IMR-90 (cell line): ENCODE results near the gene FER1L5. TPM values are rescaled to one million over a fixed set of nuclear protein-coding genes. Genes with fewer than 3 reads are reported as not detected.

ENCODE experiments used
- ATAC-seq: fragments of 200-7000 bp; cut with Tn5 transposase; 2 replicates; pipeline ENCODE4 v1.9.1; 2020; ENCODE audit warnings: low read depth, mild to moderate bottlenecking, moderate library complexity
- BruUV-seq: library from RNA; stranded (reverse); fragments of 400-500 nt; replicated peaks from 2 replicates; lab custom pipeline; 2021; lab: Mats Ljungman, UMichigan
- CTCF ChIA-PET: fragments of 300-600 bp; formaldehyde crosslinking; extraction: SDS; loops from one replicate; lab custom pipeline; 2021; ENCODE audit warnings: antibody characterized with exemption; lab: Yijun Ruan, JAX
- POLR2A ChIA-PET: fragments of 300-600 bp; sonication (Branson Sonifier 250); formaldehyde crosslinking; loops from one replicate; lab custom pipeline; 2022; ENCODE audit warnings: antibody characterized with exemption; ENCODE audit not compliant: unreplicated experiment; lab: Charles Lee
- DNase-seq: peaks from one replicate; pipeline ENCODE4 v3.0.0; 2013
- H2AFZ ChIP-seq: replicated peaks from 2 replicates; pipeline ENCODE3; 2013; ENCODE audit warnings: low read length, mild to moderate bottlenecking; ENCODE audit not compliant: poor library complexity
- H2AK5ac ChIP-seq: 2 replicates; pipeline ENCODE4 v1.6.1; 2013; ENCODE audit warnings: low read depth, low read length, inconsistent platforms
- H2AK9ac ChIP-seq: replicated peaks from 2 replicates; pipeline ENCODE3; 2013; ENCODE audit warnings: mild to moderate bottlenecking, low read depth, low read length, moderate library complexity; ENCODE audit not compliant: poor library complexity
- H2BK120ac ChIP-seq: 2 replicates; pipeline ENCODE4 v1.6.1; 2013; ENCODE audit warnings: low read depth, low read length, inconsistent platforms
- H2BK15ac ChIP-seq: 3 replicates; pipeline ENCODE4 v1.6.1; 2013; ENCODE audit warnings: low read depth, low read length, inconsistent platforms
- H2BK20ac ChIP-seq: 2 replicates; pipeline ENCODE4 v1.6.1; 2013; ENCODE audit warnings: low read depth, mild to moderate bottlenecking, inconsistent platforms, low read length, moderate library complexity
- H2BK5ac ChIP-seq: 2 replicates; pipeline ENCODE4 v1.6.1; 2013; ENCODE audit warnings: mild to moderate bottlenecking, low read depth, low read length, inconsistent platforms; ENCODE audit not compliant: poor library complexity, severe bottlenecking
- H3K14ac ChIP-seq: replicated peaks from 2 replicates; pipeline ENCODE4 v1.6.1; 2013; ENCODE audit warnings: low read depth, low read length, inconsistent platforms
- H3K18ac ChIP-seq: 2 replicates; pipeline ENCODE4 v1.6.1; 2013; ENCODE audit warnings: low read depth, low read length, control low read depth
- H3K23ac ChIP-seq: 2 replicates; pipeline ENCODE4 v1.6.1; 2013; ENCODE audit warnings: low read depth, low read length, inconsistent platforms
- H3K27ac ChIP-seq: 2 replicates; pipeline ENCODE4 v1.5.1; 2013; ENCODE audit warnings: mild to moderate bottlenecking, control low read depth, low read length; ENCODE audit not compliant: insufficient read depth
- H3K27me3 ChIP-seq: 2 replicates; pipeline ENCODE4 v1.6.1; 2013; ENCODE audit warnings: low read length; ENCODE audit not compliant: control insufficient read depth, insufficient read depth
- H3K36me3 ChIP-seq: 2 replicates; pipeline ENCODE4 v1.6.1; 2013; ENCODE audit warnings: low read length, mixed read lengths; ENCODE audit not compliant: control insufficient read depth, insufficient read depth
- H3K4ac ChIP-seq: 2 replicates; pipeline ENCODE4 v1.6.1; 2013; ENCODE audit warnings: low read depth, low read length, inconsistent platforms
- H3K4me1 ChIP-seq: 2 replicates; pipeline ENCODE4 v1.6.1; 2013; ENCODE audit warnings: low read length, mixed read lengths; ENCODE audit not compliant: control insufficient read depth, insufficient read depth
- H3K4me2 ChIP-seq: 2 replicates; pipeline ENCODE4 v1.6.1; 2013; ENCODE audit warnings: low read depth, mild to moderate bottlenecking, control low read depth, low read length, moderate library complexity
- H3K4me3 ChIP-seq: 2 replicates; pipeline ENCODE4 v1.5.1; 2013; ENCODE audit warnings: low read depth, mild to moderate bottlenecking, control low read depth, low read length, moderate library complexity; ENCODE audit not compliant: insufficient read depth
- H3K56ac ChIP-seq: 2 replicates; pipeline ENCODE4 v1.6.1; 2013; ENCODE audit warnings: low read length, inconsistent platforms; ENCODE audit not compliant: insufficient read depth; ENCODE audit errors: extremely low read depth
- H3K79me1 ChIP-seq, 2 experiments: 2 replicates each; pipeline ENCODE4 v1.6.1; 2013; ENCODE audit warnings: low read length in 2 of 2, inconsistent platforms in 1 of 2, low read depth in 1 of 2
- H3K9ac ChIP-seq: 2 replicates; pipeline ENCODE4 v1.6.1; 2013; ENCODE audit warnings: low read depth, low read length, control low read depth
- H3K9me1 ChIP-seq: 2 replicates; pipeline ENCODE4 v1.6.1; 2013; ENCODE audit warnings: low read length, inconsistent platforms; ENCODE audit not compliant: insufficient read depth
- H3K9me3 ChIP-seq: 2 replicates; pipeline ENCODE4 v1.6.1; 2013; ENCODE audit warnings: low read length; ENCODE audit not compliant: control insufficient read depth, insufficient read depth
- H4K20me1 ChIP-seq: 2 replicates; pipeline ENCODE4 v1.6.1; 2013; ENCODE audit warnings: low read length, inconsistent platforms; ENCODE audit not compliant: insufficient read depth
- H4K5ac ChIP-seq: 2 replicates; pipeline ENCODE4 v1.6.1; 2013; ENCODE audit warnings: mild to moderate bottlenecking, low read depth, low read length, control low read depth
- H4K8ac ChIP-seq, 2 experiments: 2 replicates each; pipeline ENCODE4 v1.6.1; 2013; ENCODE audit warnings: low read depth in 2 of 2, low read length in 2 of 2, control low read depth in 1 of 2, inconsistent platforms in 1 of 2
- H4K91ac ChIP-seq: 2 replicates; pipeline ENCODE4 v1.6.1; 2013; ENCODE audit warnings: low read depth, low read length, inconsistent platforms; ENCODE audit not compliant: insufficient read depth
- BHLHE40 ChIP-seq: fragments of 150-350 bp; IDR thresholded peaks from 2 replicates; pipeline ENCODE4 v1.6.1; 2016; ENCODE audit warnings: mild to moderate bottlenecking, low read depth, low read length
- CEBPB ChIP-seq: IDR thresholded peaks from 2 replicates; pipeline ENCODE4 v1.6.1; 2012; ENCODE audit warnings: low read depth, low read length, improper control_type of control experiment
- CHD1 ChIP-seq: IDR thresholded peaks from 2 replicates; pipeline ENCODE4 v1.6.1; 2012; ENCODE audit warnings: low read depth, low read length, improper control_type of control experiment
- MAZ ChIP-seq: IDR thresholded peaks from 2 replicates; pipeline ENCODE4 v1.6.1; 2012; ENCODE audit warnings: low read depth, mild to moderate bottlenecking, low read length, improper control_type of control experiment, moderate library complexity, borderline replicate concordance
- MXI1 ChIP-seq: IDR thresholded peaks from 2 replicates; pipeline ENCODE4 v1.6.1; 2012; ENCODE audit warnings: low read depth, mild to moderate bottlenecking, low read length, moderate library complexity, borderline replicate concordance
- POLR2A ChIP-seq: IDR thresholded peaks from 2 replicates; pipeline ENCODE4 v1.6.1; 2012; ENCODE audit warnings: mild to moderate bottlenecking, low read depth, low read length
- WGBS, 2 experiments: methylation state at CpG; one replicate each; pipeline versions ENCODE4 v1.1.5 to v1.1.7; 2013; ENCODE audit warnings: missing lambda C conversion rate in 2 of 2; ENCODE audit not compliant: insufficient read length in 1 of 2; ENCODE audit errors: extremely low coverage in 2 of 2; 5-methylcytosine and 5-hydroxymethylcytosine counted together
- dilution Hi-C: fragments of 300-500 bp; cut with HindIII; formaldehyde crosslinking; loops from one replicate; pipeline ENCODE4 v1.14.3; 2018; ENCODE audit warnings: low sequenced_read_pairs; ENCODE audit not compliant: unreplicated experiment
- in situ Hi-C: fragments of 300-500 bp; cut with MboI; formaldehyde crosslinking; loops from 3 replicates; pipeline ENCODE4 v1.14.3; 2019; ENCODE audit warnings: low sequenced_read_pairs, inconsistent platforms, mixed read lengths
- intact Hi-C: fragments of 100-400 bp; cut with micrococcal nuclease; formaldehyde crosslinking; loops from 2 replicates; pipeline ENCODE4 v1.10.0; 2022
- polyA plus RNA-seq, 3 experiments: library from polyadenylated mRNA; depleted of rRNA; stranded (reverse); fragments of >200 nt; gene quantifications; 2 replicates each; pipeline ENCODE4 v1.2.3, GENCODE V29; 2012; ENCODE audit warnings: low replicate concordance in 1 of 3
- total RNA-seq: library from RNA; depleted of rRNA; stranded (reverse); fragments of >200 nt; gene quantifications from 2 replicates; pipeline ENCODE4 v1.2.3, GENCODE V29; 2012
- TF ChIP-seq, protein P1 (sequence below): fragments of 150-350 bp; IDR thresholded peaks from 2 replicates; pipeline ENCODE4 v1.6.1; 2017; ENCODE audit warnings: mild to moderate bottlenecking, antibody characterized with exemption, low read length, low read depth

Gene FER1L5
- total and polyA plus RNA-seq, 2 of the 4 experiments (the other 2 are of a cell fraction), result 0.15 to 0.36 TPM

DNA sequence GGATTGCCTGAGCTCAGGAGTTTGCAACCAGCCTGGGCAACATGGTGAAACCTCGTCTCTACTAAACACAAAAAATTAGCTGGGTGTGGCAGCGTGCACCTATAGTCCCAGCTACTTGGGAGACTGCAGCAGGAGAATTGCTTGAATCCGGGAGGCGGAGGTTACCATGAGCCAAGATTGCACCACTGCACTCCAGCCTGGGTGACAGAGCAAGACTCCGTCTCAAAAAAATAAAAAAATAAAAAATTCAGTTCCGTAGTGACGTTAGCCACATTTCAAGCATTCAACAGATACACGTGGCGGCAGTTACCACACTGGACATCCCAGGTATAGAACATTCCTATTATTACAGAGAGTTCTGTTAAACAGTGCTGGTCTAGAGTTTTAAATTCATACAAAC, 8.9 kb upstream of the FER1L5 start:
- Histone ChIP-seq H2AFZ (no peak overlapping the region), H3K36me3 (peaks cover 12% of the 10 kb centered on the region), H3K9ac (no peak overlapping the region), H4K20me1 (peaks cover 15% of the 10 kb centered on the region; the same call in 1 of the 2 replicates), H4K5ac (no peak overlapping the region), H3K4me2 (no peak overlapping the region), H2AK9ac (no peak overlapping the region), H3K4me1 (peaks cover 10% of the 10 kb centered on the region), H2BK15ac (no peak overlapping the region), H3K18ac (no peak overlapping the region), H2BK20ac (no peak overlapping the region), H3K9me1 (peaks cover 12% of the 10 kb centered on the region), H3K56ac (no peak overlapping the region), H4K91ac (no peak overlapping the region), H3K4ac (no peak overlapping the region), H3K27me3 (no peaks in the 10 kb centered on the region), H2BK120ac (no peak overlapping the region), H4K8ac (no peak overlapping the region), H2AK5ac (no peak overlapping the region), H3K27ac (no peak overlapping the region), H3K79me1 (peaks cover 34 to 68% of the 10 kb centered on the region in 2 experiments), H3K4me3 (no peak overlapping the region), H3K9me3 (no peaks in the 10 kb centered on the region), H3K14ac (no peak overlapping the region), H3K23ac (no peak overlapping the region), H2BK5ac (no peak overlapping the region)
- no TSS peak for BruUV-seq
- ATAC-seq (no peak), DNase-seq (no peak)
- in situ Hi-C loops (no loop called here), dilution Hi-C loops (no loop called here), intact Hi-C loops (no loop called here)
- TF ChIP-seq POLR2A, result no peak
- no peak for TF ChIP-seq MXI1
- TF ChIP-seq CHD1, result no peak
- no peak for TF ChIP-seq CEBPB
- TF ChIP-seq BHLHE40, result no peak
- TF ChIP-seq, protein P1, sequence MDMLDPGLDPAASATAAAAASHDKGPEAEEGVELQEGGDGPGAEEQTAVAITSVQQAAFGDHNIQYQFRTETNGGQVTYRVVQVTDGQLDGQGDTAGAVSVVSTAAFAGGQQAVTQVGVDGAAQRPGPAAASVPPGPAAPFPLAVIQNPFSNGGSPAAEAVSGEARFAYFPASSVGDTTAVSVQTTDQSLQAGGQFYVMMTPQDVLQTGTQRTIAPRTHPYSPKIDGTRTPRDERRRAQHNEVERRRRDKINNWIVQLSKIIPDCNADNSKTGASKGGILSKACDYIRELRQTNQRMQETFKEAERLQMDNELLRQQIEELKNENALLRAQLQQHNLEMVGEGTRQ, result no peak
- TF ChIP-seq MAZ, result no peak
- ChIA-PET POLR2A (interaction anchor here (0.6 kb wide), 1 partner anchor 30 kb away, joined by 4 read pairs; no protein-coding TSS in a partner anchor), CTCF (no interaction called here)
- whole genome bisulfite sequencing, 2 experiments, result 86% methylated on average over 3 of the region's 9 CpGs; no CpG with 5 or more reads in 1 of the 2 experiments
